Measurements from ENCODE around the gene SGTA. TPM values are rescaled to one million over a fixed set of nuclear protein-coding genes. Genes with fewer than 3 reads are reported as not detected.

SGTA gene
- total and polyA plus RNA-seq, 2 donors from 2014 or later = 50.4 to 66.2 TPM

GRCh38 chr19:2779121-2779740, 3.8 kb downstream of the SGTA start:
- intact Hi-C loops (cut with DNase I) = no loop called here
- no peaks in the 10 kb centered on the region for H3K9me3 ChIP-seq (ENCODE audit: control insufficient read depth in 2 of 3, insufficient read depth in 1 of 3, low read length in 3 of 3)
- no peak overlapping the region for H3K4me3 ChIP-seq (ENCODE audit: low read length in 3 of 3)
- no peaks in the 10 kb centered on the region for H3K36me3 ChIP-seq (ENCODE audit: control insufficient read depth in 2 of 3, insufficient read depth in 3 of 3, low read length in 3 of 3)
- peak overlapping the region; percentile 32 to 45 for H3K27ac ChIP-seq (ENCODE audit: low read depth in 2 of 2, low read length in 2 of 2)
- DNase-seq = no peak
- H3K9ac ChIP-seq (ENCODE audit: low read length in 3 of 3) = no peak overlapping the region
- no peak for TF ChIP-seq CTCF (IDR thresholded peaks at IDR 0.05; ENCODE audit: borderline replicate concordance, extremely low read depth, insufficient read depth)
- no peaks in the 10 kb centered on the region for H3K27me3 ChIP-seq (ENCODE audit: control insufficient read depth, insufficient read depth, low read length)
- H3K4me1 ChIP-seq (ENCODE audit: control insufficient read depth in 2 of 3, insufficient read depth in 2 of 3, low read depth in 1 of 3, low read length in 3 of 3) = peaks cover 0 to 39% (median 30%) of the 10 kb centered on the region in 3 donors
- FAIRE-seq = no peak

GRCh38 chr19:2777952-2778683, 5.0 kb downstream of the SGTA start:
- DNase-seq (no peak), FAIRE-seq (no peak)
- Histone ChIP-seq H3K9ac (ENCODE audit: low read length in 3 of 3) (no peak overlapping the region), H3K9me3 (ENCODE audit: control insufficient read depth in 2 of 3, insufficient read depth in 1 of 3, low read length in 3 of 3) (no peaks in the 10 kb centered on the region), H3K4me1 (ENCODE audit: control insufficient read depth in 2 of 3, insufficient read depth in 2 of 3, low read depth in 1 of 3, low read length in 3 of 3) (peaks cover 0 to 37% (median 24%) of the 10 kb centered on the region in 3 donors), H3K27me3 (ENCODE audit: control insufficient read depth, insufficient read depth, low read length) (no peaks in the 10 kb centered on the region), H3K4me3 (ENCODE audit: low read length in 3 of 3) (no peak overlapping the region), H3K36me3 (ENCODE audit: control insufficient read depth in 2 of 3, insufficient read depth in 3 of 3, low read length in 3 of 3) (no peaks in the 10 kb centered on the region), H3K27ac (ENCODE audit: low read depth in 2 of 2, low read length in 2 of 2) (no peak overlapping the region)
- intact Hi-C loops (cut with DNase I) = no loop called here
- no peak for TF ChIP-seq CTCF (IDR thresholded peaks at IDR 0.05; ENCODE audit: borderline replicate concordance, extremely low read depth, insufficient read depth)

DNA sequence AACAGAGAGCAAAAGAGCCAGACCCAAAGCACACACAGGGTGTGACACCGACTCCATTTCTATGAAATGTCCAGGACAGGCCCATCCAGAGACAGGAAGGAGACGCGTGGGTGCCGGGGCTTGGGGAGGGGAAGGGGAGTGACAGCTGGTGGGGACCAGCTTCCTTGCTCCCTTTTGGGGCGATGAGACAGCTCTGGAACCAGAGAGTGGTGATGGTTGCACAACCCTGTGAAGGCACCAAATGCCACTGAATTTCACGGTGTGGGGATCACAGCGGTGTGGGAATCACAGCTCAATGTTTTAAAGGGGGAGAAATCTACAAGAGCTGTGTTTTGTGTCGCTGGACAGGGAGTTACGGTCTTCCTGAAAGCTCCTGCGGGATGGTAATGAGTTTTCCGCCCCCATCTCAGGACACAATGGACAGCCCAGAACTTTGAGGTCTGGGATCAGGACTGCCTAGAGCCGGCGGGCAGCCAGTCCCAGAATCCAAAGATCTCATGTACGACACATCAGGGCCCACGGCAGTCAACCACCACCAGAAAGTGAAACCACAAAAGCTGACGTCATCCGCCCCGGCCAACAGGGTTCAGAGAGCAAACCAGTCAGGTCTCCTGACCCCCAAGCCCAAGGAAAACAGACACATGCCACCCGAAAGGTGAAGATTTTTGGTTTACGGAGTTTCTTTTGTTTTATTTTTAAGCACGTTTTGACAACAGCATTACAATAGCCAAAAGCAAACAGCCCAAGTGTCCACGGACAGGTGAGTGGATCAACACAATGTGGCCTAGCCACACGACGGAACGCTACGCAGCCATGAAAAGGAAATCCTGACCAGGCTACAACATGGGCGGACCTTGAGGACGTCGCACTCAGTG, 7.3 kb downstream of the SGTA start:
- no peak for FAIRE-seq
- TF ChIP-seq CTCF (IDR thresholded peaks at IDR 0.05; ENCODE audit: borderline replicate concordance, extremely low read depth, insufficient read depth) = no peak
- H3K9me3 ChIP-seq (ENCODE audit: control insufficient read depth in 2 of 3, insufficient read depth in 1 of 3, low read length in 3 of 3) = no peaks in the 10 kb centered on the region
- no peaks in the 10 kb centered on the region for H3K27me3 ChIP-seq (ENCODE audit: control insufficient read depth, insufficient read depth, low read length)
- peak overlapping the region; percentile 93 for H3K27ac ChIP-seq (ENCODE audit: low read depth in 2 of 2, low read length in 2 of 2)
- peak overlapping the region in 2 of 3 donors; percentile 15 to 64 for H3K9ac ChIP-seq (ENCODE audit: low read length in 3 of 3)
- peak in 1 of 5 donors; percentile 31 for DNase-seq
- H3K4me1 ChIP-seq (ENCODE audit: control insufficient read depth in 2 of 3, insufficient read depth in 2 of 3, low read depth in 1 of 3, low read length in 3 of 3) = peaks cover 0 to 32% (median 18%) of the 10 kb centered on the region in 3 donors
- intact Hi-C loops (cut with DNase I) = no loop called here
- H3K36me3 ChIP-seq (ENCODE audit: control insufficient read depth in 2 of 3, insufficient read depth in 3 of 3, low read length in 3 of 3) = no peaks in the 10 kb centered on the region
- peak overlapping the region in 2 of 3 donors; percentile 33 to 50 for H3K4me3 ChIP-seq (ENCODE audit: low read length in 3 of 3)

All from kidney (tissue), 14 donors.